DOHH2 (cell line): Measurements from ENCODE around the gene PAPOLA.

Experiments used
- H3F3A ChIP-seq: fragments of 200-600 bp; sonication (generic), shearing (Covaris generic); 2 replicates; pipeline ENCODE4 v1.6.0; 2016; ENCODE audit warnings: antibody characterized with exemption, mild to moderate bottlenecking; ENCODE audit not compliant: control insufficient read depth, insufficient read depth
- H3K27ac ChIP-seq: fragments of 200-600 bp; sonication (generic); 2 replicates; pipeline ENCODE4 v1.5.1; 2014; ENCODE audit warnings: low read depth, mild to moderate bottlenecking, low read length, moderate library complexity
- H3K27me3 ChIP-seq: fragments of 200-600 bp; sonication (generic); 2 replicates; pipeline ENCODE4 v1.6.1; 2014; ENCODE audit warnings: mild to moderate bottlenecking, low read length, mixed read lengths; ENCODE audit not compliant: control insufficient read depth
- H3K36me3 ChIP-seq: fragments of 200-600 bp; sonication (generic); 2 replicates; pipeline ENCODE4 v1.6.1; 2014; ENCODE audit warnings: mild to moderate bottlenecking, low read length, moderate library complexity, mixed read lengths; ENCODE audit not compliant: control insufficient read depth
- H3K4me1 ChIP-seq: fragments of 200-600 bp; sonication (generic); 2 replicates; pipeline ENCODE4 v1.6.1; 2014; ENCODE audit warnings: mild to moderate bottlenecking, low read length, mixed read lengths; ENCODE audit not compliant: control insufficient read depth
- H3K4me2 ChIP-seq: fragments of 200-600 bp; sonication (generic); 2 replicates; pipeline ENCODE4 v1.6.0; 2014; ENCODE audit warnings: mild to moderate bottlenecking, low read length, moderate library complexity
- H3K4me3 ChIP-seq: fragments of 200-600 bp; sonication (generic); 2 replicates; pipeline ENCODE4 v1.5.1; 2014; ENCODE audit warnings: mild to moderate bottlenecking, low read length, mixed read lengths
- H3K79me2 ChIP-seq: fragments of 200-600 bp; sonication (generic); 2 replicates; pipeline ENCODE4 v1.6.1; 2014; ENCODE audit warnings: mild to moderate bottlenecking, low read length, mixed read lengths; ENCODE audit not compliant: control insufficient read depth
- H3K9me2 ChIP-seq: fragments of 200-600 bp; sonication (generic); replicated peaks from 2 replicates; pipeline ENCODE4 v1.6.1; 2014; ENCODE audit warnings: mild to moderate bottlenecking, low read length, mixed read lengths; ENCODE audit not compliant: control insufficient read depth
- H3K9me3 ChIP-seq: fragments of 200-600 bp; sonication (generic); 2 replicates; pipeline ENCODE4 v1.6.1; 2014; ENCODE audit warnings: antibody characterized with exemption, low read length, mixed read lengths; ENCODE audit not compliant: control insufficient read depth, insufficient read depth
- H4K20me1 ChIP-seq: fragments of 200-600 bp; sonication (generic); 2 replicates; pipeline ENCODE4 v1.6.0; 2014; ENCODE audit warnings: low read depth, mild to moderate bottlenecking, antibody characterized with exemption, low read length, moderate library complexity; ENCODE audit not compliant: control insufficient read depth, insufficient read depth
- EZH2phosphoT487 ChIP-seq: fragments of 200-600 bp; sonication (generic); IDR thresholded peaks from 2 replicates; pipeline ENCODE4 v1.6.1; 2017; ENCODE audit warnings: borderline replicate concordance, mild to moderate bottlenecking, antibody characterized with exemption, low read length, moderate library complexity, mixed read lengths
- TF ChIP-seq, protein P1 (sequence below): fragments of 200-600 bp; sonication (generic); IDR thresholded peaks from one replicate; pipeline ENCODE4 v1.5.1; 2014; ENCODE audit warnings: antibody characterized with exemption, mild to moderate bottlenecking, low read depth, low read length; ENCODE audit not compliant: poor library complexity, severe bottlenecking

Gene PAPOLA

DNA sequence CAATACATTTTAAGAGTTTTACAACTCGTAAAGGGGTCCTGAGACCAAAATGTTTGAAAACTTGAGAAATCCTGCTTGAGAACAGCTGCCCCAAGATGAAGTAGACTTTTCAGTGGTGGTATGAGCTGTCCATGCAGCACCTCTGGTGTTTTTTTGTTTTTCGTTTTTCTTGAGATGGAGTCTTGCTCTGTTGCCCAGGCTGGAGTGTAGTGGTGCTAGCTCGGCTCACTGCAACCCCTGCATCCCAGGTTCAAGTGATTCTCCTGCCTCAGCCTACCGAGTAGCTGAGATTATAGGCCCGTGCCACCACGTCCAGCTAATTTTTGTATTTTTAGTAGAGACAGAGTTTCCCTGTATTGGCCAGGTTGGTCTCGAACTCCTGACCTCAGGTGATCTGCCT, 5.5 kb downstream of the PAPOLA start:
- H3F3A ChIP-seq, result no peaks in the 10 kb centered on the region
- peak overlapping the region; percentile 32 for H3K4me2 ChIP-seq
- peaks cover 65% of the 10 kb centered on the region for H4K20me1 ChIP-seq
- peaks cover 46% of the 10 kb centered on the region for H3K36me3 ChIP-seq
- H3K79me2 ChIP-seq, result peaks cover 100% of the 10 kb centered on the region
- H3K27me3 ChIP-seq, result no peaks in the 10 kb centered on the region
- H3K9me2 ChIP-seq, result no peaks in the 10 kb centered on the region
- H3K4me1 ChIP-seq, result peaks cover 87% of the 10 kb centered on the region
- TF ChIP-seq EZH2phosphoT487, result no peak
- TF ChIP-seq, protein P1, sequence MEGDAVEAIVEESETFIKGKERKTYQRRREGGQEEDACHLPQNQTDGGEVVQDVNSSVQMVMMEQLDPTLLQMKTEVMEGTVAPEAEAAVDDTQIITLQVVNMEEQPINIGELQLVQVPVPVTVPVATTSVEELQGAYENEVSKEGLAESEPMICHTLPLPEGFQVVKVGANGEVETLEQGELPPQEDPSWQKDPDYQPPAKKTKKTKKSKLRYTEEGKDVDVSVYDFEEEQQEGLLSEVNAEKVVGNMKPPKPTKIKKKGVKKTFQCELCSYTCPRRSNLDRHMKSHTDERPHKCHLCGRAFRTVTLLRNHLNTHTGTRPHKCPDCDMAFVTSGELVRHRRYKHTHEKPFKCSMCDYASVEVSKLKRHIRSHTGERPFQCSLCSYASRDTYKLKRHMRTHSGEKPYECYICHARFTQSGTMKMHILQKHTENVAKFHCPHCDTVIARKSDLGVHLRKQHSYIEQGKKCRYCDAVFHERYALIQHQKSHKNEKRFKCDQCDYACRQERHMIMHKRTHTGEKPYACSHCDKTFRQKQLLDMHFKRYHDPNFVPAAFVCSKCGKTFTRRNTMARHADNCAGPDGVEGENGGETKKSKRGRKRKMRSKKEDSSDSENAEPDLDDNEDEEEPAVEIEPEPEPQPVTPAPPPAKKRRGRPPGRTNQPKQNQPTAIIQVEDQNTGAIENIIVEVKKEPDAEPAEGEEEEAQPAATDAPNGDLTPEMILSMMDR, result no peak
- H3K4me3 ChIP-seq, result no peak overlapping the region
- H3K27ac ChIP-seq, result no peak overlapping the region
- H3K9me3 ChIP-seq, result no peaks in the 10 kb centered on the region

DNA sequence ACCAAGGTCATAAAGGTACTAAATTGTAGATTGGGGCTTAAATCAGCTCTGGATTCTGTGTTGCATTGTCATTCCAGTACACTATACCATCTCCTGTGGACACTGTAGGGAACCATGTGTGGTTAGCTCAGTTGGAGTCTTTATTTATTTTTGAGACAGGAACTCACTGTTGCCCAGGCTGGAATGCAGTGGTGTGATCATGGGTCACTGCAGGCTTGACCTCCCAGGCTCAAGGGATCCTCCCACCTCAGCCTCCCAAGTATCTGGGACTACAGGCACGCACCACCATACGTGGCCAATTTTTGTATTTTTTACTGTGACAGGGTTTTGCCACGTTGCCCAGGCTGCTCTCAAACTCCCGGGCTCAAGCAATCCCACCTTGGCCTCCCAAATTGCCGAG, 6.7 kb downstream of the PAPOLA start:
- peak overlapping the region; percentile 18; the same call in 1 of the 2 replicates for H3K4me3 ChIP-seq
- H3K4me1 ChIP-seq, result peaks cover 93% of the 10 kb centered on the region
- peak overlapping the region; percentile 32 for H3K4me2 ChIP-seq
- H3K9me3 ChIP-seq, result no peaks in the 10 kb centered on the region
- peaks cover 34% of the 10 kb centered on the region for H3K36me3 ChIP-seq
- H3F3A ChIP-seq, result no peaks in the 10 kb centered on the region
- peaks cover 100% of the 10 kb centered on the region for H3K79me2 ChIP-seq
- H3K27ac ChIP-seq, result no peak overlapping the region
- peaks cover 63% of the 10 kb centered on the region for H4K20me1 ChIP-seq
- H3K9me2 ChIP-seq, result no peaks in the 10 kb centered on the region
- TF ChIP-seq, protein P1, result no peak
- no peak for TF ChIP-seq EZH2phosphoT487
- H3K27me3 ChIP-seq, result no peaks in the 10 kb centered on the region

DNA sequence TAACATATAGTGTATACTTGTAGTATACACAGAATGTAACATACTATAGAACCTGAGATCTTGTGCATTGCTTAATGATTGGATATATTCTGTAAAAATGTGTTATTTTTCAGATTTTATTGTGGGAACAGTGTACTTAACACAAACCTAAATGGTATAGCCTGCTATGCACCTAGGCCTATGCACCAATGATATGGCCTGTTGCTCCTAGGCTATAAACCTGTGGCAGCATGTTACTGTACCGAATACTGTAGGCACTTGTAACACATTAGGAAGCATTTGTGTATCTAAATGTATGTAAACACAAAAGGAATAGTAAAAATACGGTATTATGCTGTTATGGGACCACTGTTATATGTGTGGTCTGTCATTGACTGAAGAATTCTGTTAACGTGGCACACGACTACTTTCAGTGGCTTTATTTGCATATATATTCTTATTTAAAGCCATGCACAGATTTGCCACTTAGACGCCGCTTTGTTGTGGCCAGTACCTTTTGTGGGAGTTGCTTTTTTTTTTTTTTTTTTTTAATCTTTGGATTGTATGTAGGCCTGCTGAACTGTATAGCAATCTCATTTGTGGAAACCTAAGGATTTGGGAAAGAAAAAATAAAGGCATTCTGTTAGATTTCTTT, 7.4 kb downstream of the PAPOLA start:
- H3K4me2 ChIP-seq, result peak overlapping the region; percentile 49
- TF ChIP-seq, protein P1, result no peak
- TF ChIP-seq EZH2phosphoT487, result no peak
- peaks cover 56% of the 10 kb centered on the region for H4K20me1 ChIP-seq
- H3K4me1 ChIP-seq, result peaks cover 93% of the 10 kb centered on the region
- no peaks in the 10 kb centered on the region for H3F3A ChIP-seq
- no peaks in the 10 kb centered on the region for H3K27me3 ChIP-seq
- no peaks in the 10 kb centered on the region for H3K9me2 ChIP-seq
- H3K9me3 ChIP-seq, result no peaks in the 10 kb centered on the region
- H3K27ac ChIP-seq, result no peak overlapping the region
- peaks cover 28% of the 10 kb centered on the region for H3K36me3 ChIP-seq
- peak overlapping the region; percentile 15 for H3K4me3 ChIP-seq
- peaks cover 100% of the 10 kb centered on the region for H3K79me2 ChIP-seq
